SK-N-SH (cell line): Measurements from ENCODE around the gene SCGB1D4.
"Not testable (repeated sequence)": the region's sequence is repeated elsewhere in the genome, so short reads cannot be mapped to it uniquely, and the experiment has no call there.

Experiments used
- CHD2 ChIP-seq: fragments of 150-350 bp; IDR thresholded peaks from 2 replicates; pipeline ENCODE4 v1.6.1; 2018; ENCODE audit warnings: low read length; ENCODE audit not compliant: partially characterized antibody
- EZH2phosphoT487 ChIP-seq: fragments of 200-600 bp; sonication (generic); IDR thresholded peaks from 2 replicates; pipeline ENCODE4 v1.6.1; 2017; ENCODE audit warnings: low read depth, mixed run types, mild to moderate bottlenecking, antibody characterized with exemption, moderate library complexity, borderline replicate concordance
- JUND ChIP-seq: IDR thresholded peaks from 2 replicates; pipeline ENCODE4 v1.4.0; 2012
- MAX ChIP-seq: IDR thresholded peaks from 2 replicates; pipeline ENCODE4 v1.4.0; 2012; ENCODE audit warnings: low read depth
- POLR2AphosphoS5 ChIP-seq: IDR thresholded peaks from 2 replicates; pipeline ENCODE4 v1.6.1; 2012; ENCODE audit warnings: low read depth, low read length
- RFX5 ChIP-seq: IDR thresholded peaks from 2 replicates; pipeline ENCODE4 v1.6.1; 2012; ENCODE audit warnings: mild to moderate bottlenecking, improper control_type of control experiment, low read length
- SIN3A ChIP-seq: IDR thresholded peaks from 2 replicates; pipeline ENCODE4 v1.6.1; 2012; ENCODE audit warnings: low read depth, mild to moderate bottlenecking, low read length, moderate library complexity, borderline replicate concordance
- SMC3 ChIP-seq: IDR thresholded peaks from 2 replicates; pipeline ENCODE4 v1.6.1; 2012; ENCODE audit warnings: low read depth, low read length, improper control_type of control experiment
- USF2 ChIP-seq: fragments of 150-350 bp; IDR thresholded peaks from 2 replicates; pipeline ENCODE4 v1.6.1; 2017; ENCODE audit warnings: antibody characterized with exemption, low read length, low read depth, borderline replicate concordance
- ZBTB33 ChIP-seq: IDR thresholded peaks from 2 replicates; pipeline ENCODE4 v1.4.0; 2012; ENCODE audit warnings: low read depth, borderline replicate concordance
- TF ChIP-seq, protein P1 (sequence below): fragments of 200-600 bp; sonication (generic); IDR thresholded peaks from 2 replicates; pipeline ENCODE4 v1.6.1; 2017; ENCODE audit warnings: antibody characterized with exemption, mild to moderate bottlenecking, moderate library complexity
- TF ChIP-seq, protein P2 (sequence below): IDR thresholded peaks from 2 replicates; pipeline ENCODE4; 2012

DNA sequence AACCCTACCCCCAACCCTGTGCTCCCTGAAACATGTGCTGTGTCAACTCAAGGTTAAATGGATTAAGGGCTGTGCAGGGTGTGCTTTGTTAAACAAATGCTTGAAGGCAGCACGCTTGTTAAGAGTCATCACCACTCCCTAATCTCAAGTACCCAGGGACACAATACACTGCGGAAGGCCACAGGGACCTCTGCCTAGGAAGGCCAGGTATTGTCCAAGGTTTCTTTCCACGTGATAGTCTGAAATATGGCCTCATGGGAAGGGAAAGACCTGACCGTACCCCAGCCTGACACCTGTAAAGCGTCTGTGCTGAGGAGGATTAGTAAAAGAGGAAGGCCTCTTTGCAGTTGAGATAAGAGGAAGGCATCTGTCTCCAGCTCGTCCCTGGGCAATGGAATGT, 27.8 kb upstream of the SCGB1D4 start:
- TF ChIP-seq, protein P1, sequence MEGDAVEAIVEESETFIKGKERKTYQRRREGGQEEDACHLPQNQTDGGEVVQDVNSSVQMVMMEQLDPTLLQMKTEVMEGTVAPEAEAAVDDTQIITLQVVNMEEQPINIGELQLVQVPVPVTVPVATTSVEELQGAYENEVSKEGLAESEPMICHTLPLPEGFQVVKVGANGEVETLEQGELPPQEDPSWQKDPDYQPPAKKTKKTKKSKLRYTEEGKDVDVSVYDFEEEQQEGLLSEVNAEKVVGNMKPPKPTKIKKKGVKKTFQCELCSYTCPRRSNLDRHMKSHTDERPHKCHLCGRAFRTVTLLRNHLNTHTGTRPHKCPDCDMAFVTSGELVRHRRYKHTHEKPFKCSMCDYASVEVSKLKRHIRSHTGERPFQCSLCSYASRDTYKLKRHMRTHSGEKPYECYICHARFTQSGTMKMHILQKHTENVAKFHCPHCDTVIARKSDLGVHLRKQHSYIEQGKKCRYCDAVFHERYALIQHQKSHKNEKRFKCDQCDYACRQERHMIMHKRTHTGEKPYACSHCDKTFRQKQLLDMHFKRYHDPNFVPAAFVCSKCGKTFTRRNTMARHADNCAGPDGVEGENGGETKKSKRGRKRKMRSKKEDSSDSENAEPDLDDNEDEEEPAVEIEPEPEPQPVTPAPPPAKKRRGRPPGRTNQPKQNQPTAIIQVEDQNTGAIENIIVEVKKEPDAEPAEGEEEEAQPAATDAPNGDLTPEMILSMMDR: not testable (repeated sequence)
- TF ChIP-seq SIN3A, JUND, EZH2phosphoT487, SMC3, RFX5, ZBTB33, MAX, POLR2AphosphoS5, CHD2, USF2: not testable (repeated sequence)
- TF ChIP-seq, protein P2, sequence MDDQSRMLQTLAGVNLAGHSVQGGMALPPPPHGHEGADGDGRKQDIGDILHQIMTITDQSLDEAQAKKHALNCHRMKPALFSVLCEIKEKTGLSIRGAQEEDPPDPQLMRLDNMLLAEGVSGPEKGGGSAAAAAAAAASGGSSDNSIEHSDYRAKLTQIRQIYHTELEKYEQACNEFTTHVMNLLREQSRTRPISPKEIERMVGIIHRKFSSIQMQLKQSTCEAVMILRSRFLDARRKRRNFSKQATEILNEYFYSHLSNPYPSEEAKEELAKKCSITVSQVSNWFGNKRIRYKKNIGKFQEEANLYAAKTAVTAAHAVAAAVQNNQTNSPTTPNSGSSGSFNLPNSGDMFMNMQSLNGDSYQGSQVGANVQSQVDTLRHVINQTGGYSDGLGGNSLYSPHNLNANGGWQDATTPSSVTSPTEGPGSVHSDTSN: not testable (repeated sequence)
